ENCODE measurements around the gene STIM1.

- TF ChIP-seq CTCF (IDR thresholded peaks at IDR 0.05; ENCODE audit: low read length) = no peak
- TF ChIP-seq EZH2 (IDR thresholded peaks at IDR 0.05; ENCODE audit: borderline replicate concordance, low read length) = no peak
Measured at GRCh38 chr11:3888876-3889275, 33.4 kb downstream of the STIM1 start.

Measured in OCI-LY1 (cell line).